Motor neuron (in vitro differentiated cells): ENCODE results near the gene PRDM16. TPM values are rescaled to one million over a fixed set of nuclear protein-coding genes. Genes with fewer than 3 reads are reported as not detected.

Source experiments
- ATAC-seq, 8 experiments: fragments of 200-7000 bp; cut with Tn5 transposase; replicated peaks in 6 of 8; 2 replicates each; pipeline ENCODE4 v1.8.0; 2021; ENCODE audit warnings: mild to moderate bottlenecking in 8 of 8, moderate library complexity in 8 of 8
- H3K27ac ChIP-seq, 2 donors: fragments of 250-450 bp; sonication (Bioruptor Pico); 2 replicates each; pipeline ENCODE4 v1.9.0; 2021; ENCODE audit warnings: antibody characterized with exemption in 2 of 2, mild to moderate bottlenecking in 2 of 2, moderate library complexity in 1 of 2
- H3K4me1 ChIP-seq, 2 donors: fragments of 250-450 bp; sonication (Bioruptor Pico); replicated peaks in 1 of 2; 2 replicates each; pipeline ENCODE4 v1.6.1; 2021; ENCODE audit warnings: antibody characterized with exemption in 2 of 2, mild to moderate bottlenecking in 2 of 2, moderate library complexity in 1 of 2
- H3K4me3 ChIP-seq, 5 donors: fragments of 250-450 bp; sonication (Bioruptor Pico); 2 replicates each; pipeline ENCODE4 v1.9.0; 2021; ENCODE audit warnings: antibody characterized with exemption in 5 of 5, mild to moderate bottlenecking in 5 of 5, moderate library complexity in 4 of 5
- WGBS, 10 experiments: fragments of 450-650 bp; shearing (Covaris generic); methylation state at CpG; one replicate each; pipeline ENCODE4 v1.0.0; 2022; 5-methylcytosine and 5-hydroxymethylcytosine counted together
- in situ Hi-C, 9 experiments: fragments of 400-800 bp; cut with MboI; loops; one replicate each; pipeline ENCODE4 v1.15.0; 2021; ENCODE audit warnings: low sequenced_read_pairs in 9 of 9, low pct_unique_long_range_greater_than_20kb in 2 of 9; ENCODE audit not compliant: unreplicated experiment in 9 of 9
- total RNA-seq, 8 experiments: library from RNA; unstranded; fragments of 300-600 nt; gene quantifications; 2 replicates each; pipeline versions ENCODE4 v1.2.3 to v1.2.4, GENCODE V29; 2022

The PRDM16 gene
- total RNA-seq, 8 experiments from 2014 or later: 0.18 to 2.9 (median 0.42) TPM

DNA sequence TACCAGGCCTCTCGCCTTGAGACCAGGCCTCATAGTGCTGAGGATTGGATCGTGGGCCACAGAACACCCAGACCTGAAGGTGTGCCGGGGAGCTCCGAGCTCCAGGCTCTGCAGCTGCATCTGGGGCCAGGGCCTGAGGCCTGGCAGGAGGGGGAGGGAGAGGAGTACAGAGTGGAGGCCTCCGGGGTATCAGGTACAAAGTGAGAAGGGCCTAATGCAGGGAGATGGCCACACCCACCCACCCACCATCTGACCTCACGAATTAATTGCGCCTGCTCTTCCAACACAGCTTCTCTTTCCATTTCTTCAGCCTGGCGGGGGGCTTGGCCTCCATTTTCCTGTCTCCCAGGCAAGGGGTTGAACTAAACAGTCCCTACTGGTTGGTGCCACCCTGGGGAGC is 286.1 kb downstream of the PRDM16 start:
- in situ Hi-C loops: no loop called here
- ATAC-seq: no peak
- H3K4me3 ChIP-seq: no peak overlapping the region
- H3K4me1 ChIP-seq: peaks cover 10 to 21% of the 10 kb centered on the region in 2 donors
- 17 to 100% (median 67%) methylated on average over 1 to 6 of the region's 8 CpGs; no CpG with 5 or more reads in 4 of the 10 experiments for WGBS, 10 experiments
- no peak overlapping the region for H3K27ac ChIP-seq

DNA sequence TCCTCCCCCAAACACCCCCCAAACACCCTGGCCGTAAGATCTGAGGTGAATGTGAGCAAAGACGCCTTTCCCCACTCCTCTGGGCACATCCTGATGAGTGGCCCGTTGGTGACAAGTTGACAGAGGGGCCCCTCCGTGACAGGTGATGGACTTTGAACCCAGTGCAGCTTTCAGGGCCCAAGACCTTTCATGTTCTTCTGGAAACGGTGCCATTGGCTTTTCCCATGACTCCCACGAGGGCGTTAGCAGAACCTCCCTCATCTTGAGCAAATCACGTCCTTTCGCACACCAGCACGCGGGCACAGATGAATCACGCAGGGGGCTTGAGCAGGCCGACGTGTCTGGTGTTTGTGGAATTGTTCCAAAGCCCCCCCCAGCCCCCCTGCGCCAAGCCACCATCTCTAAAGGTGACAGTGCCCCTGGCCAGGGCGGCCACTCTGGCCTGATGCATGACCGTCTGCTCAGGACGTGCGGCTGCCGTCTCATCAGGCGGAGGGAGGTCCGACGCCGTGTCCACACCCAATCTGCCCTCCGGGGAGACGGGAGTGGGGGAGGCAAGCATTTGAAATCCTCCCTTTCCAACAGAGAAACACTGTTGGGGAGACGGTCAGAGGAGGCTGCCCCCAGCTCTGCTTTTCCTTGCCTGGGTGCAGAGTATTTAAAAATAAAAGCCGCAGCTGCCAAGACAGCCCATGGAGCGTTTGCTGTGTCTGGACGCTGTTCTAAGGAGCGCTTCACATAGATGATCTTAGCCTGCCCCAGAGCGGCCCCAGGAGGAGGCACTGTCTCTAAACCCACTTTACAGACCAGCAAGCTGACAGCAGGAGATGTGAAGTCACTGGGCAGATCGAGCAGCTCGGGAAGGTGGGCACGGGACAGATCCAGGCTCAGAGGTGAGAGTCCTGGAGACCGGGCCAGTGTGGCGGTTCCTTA is 287.2 kb downstream of the PRDM16 start:
- ATAC-seq: no peak
- H3K4me1 ChIP-seq: peaks cover 10 to 14% of the 10 kb centered on the region in 2 donors
- H3K4me3 ChIP-seq: no peak overlapping the region
- in situ Hi-C loops: no loop called here
- 43 to 100% (median 85%) methylated on average over 2 to 27 of the region's 37 CpGs; no CpG with 5 or more reads in 3 of the 10 experiments for WGBS, 10 experiments
- no peak overlapping the region for H3K27ac ChIP-seq

DNA sequence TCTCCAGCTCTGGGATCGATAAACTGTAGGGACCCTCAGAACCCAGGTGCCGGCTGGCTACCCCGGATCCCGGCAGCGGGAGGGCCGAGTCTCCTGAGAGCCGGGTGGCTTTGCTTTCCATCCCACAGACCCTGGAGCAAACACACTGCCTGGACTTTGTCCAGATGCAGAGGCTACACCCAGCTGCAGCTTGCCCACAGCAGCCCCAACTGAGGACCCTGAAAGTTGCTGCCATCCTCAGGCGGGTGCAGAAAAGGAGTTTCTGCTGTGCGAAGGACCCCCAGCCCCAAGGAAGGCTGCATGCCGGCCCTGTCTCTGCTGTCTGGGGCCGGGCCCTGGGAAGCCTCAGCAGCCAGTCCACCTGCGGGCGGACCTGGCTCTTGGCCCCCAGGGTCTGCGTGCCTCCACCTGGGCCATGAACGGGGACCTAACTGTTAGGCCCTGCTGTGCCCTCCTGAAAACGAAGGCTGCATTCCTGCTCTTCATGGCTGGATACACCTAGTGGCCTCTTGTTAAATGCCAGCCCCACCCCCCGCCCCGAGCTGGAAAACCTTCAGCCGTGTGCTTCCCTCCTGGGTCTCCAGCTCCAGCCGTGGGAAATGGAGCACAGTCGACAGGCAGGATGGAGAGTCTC is 287.9 kb downstream of the PRDM16 start:
- 33 to 100% (median 74%) methylated on average over 1 to 16 of the region's 21 CpGs; no CpG with 5 or more reads in 4 of the 10 experiments for WGBS, 10 experiments
- in situ Hi-C loops: no loop called here
- H3K4me3 ChIP-seq: no peak overlapping the region
- H3K27ac ChIP-seq: no peak overlapping the region
- peaks cover 9 to 10% of the 10 kb centered on the region in 2 donors for H3K4me1 ChIP-seq
- ATAC-seq: no peak

DNA sequence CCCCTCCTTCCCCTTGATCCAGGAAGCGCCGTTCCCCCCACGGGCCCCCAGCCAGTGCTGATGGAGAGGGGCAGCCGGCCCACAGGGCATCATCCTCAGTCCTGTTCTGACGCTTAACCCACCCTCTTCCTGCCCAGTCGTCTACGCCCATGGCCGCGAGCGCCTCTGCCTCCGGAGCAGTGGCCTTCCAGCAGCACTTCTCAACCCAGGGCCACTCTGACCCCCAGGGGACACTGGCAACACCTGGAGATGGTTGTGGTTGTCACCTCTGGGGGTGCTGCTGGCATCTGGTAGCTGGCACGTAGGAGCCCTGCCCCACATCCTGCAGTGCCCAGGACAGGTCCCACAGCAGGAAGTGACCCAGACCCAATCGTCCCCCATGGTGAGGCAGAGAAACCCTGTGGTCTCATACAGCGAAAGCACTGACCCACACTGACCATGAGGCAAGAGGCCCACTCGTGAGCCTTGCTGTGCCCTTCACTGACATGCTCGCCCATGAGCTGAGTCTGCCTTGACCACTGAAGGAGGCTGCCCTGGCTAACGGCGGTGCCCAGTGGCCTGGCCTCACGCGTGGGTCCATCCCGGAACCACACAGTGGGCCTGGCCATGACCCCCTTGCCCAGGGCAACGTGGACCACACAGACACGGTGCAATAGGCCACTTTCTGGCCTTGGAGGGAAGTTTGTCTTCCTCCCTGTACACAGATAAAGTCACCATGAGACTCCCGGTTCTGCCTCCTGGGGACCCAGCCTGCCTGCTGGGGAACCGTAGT is 288.7 kb downstream of the PRDM16 start:
- H3K27ac ChIP-seq: no peak overlapping the region
- H3K4me3 ChIP-seq: no peak overlapping the region
- 45 to 80% (median 69%) methylated on average over 1 to 19 of the region's 25 CpGs; no CpG with 5 or more reads in 5 of the 10 experiments for WGBS, 10 experiments
- no peak for ATAC-seq
- H3K4me1 ChIP-seq: peaks cover 4 to 5% of the 10 kb centered on the region in 2 donors
- in situ Hi-C loops: no loop called here

DNA sequence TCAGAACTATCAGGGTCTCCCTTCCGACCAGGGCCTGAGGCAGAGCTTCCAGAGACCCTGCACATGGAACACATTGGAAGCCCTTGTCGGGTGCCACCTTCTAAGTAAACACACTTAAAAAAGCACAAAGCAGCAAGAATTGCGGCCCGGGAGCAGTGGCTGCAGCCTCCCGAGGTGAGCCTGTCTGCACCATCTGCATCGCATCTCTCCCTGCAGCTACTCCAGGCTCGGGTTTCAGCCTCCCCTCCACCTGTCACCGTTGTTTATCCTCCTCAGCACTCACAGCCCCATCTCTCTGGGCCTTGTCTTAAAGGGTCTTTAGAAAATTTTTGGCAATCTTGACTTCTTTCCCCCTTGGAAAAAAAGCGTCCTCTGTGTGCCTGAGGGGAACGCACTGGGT is 290.3 kb downstream of the PRDM16 start:
- no peak for ATAC-seq
- WGBS, 10 experiments: 15 to 93% (median 41%) methylated on average over 3 to 10 of the region's 10 CpGs; no CpG with 5 or more reads in 2 of the 10 experiments
- H3K4me3 ChIP-seq: no peak overlapping the region
- peaks cover 0 to 2% of the 10 kb centered on the region in 2 donors for H3K4me1 ChIP-seq
- in situ Hi-C loops: no loop called here
- H3K27ac ChIP-seq: no peak overlapping the region

DNA sequence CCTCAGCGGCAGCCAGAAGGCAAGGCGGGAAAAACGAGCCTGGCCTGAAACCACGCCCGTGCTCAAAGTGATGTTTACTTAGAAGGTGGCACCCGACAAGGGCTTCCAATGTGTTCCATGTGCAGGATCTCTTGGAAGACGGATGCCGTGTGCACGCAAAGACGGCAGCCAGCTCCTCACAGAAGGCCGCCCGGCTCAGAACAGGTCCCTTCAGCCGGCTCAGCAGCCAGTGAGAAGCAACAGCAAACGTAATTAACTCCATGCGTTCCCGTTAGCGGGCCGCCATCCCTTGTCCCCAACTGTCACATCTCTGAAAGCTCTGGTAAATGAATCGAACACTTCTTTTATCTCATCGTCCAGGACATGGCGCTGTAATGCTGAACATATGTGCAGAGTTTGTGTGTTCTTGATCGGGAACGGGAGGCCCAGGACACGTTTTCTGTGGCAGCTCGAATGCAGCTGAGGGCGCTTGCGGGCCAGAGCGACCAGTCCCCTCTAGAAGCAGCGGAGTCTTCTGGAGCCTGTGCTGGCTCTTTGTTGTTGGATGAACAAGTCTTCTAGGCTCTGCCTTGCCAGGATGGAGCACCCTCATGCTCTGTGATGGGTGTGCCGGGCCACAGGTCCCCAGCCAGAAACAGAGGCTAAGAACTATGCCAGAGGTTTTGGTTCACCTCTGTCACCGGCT is 290.9 kb downstream of the PRDM16 start:
- 0 to 78% (median 69%) methylated on average over 1 to 25 of the region's 31 CpGs; no CpG with 5 or more reads in 3 of the 10 experiments for WGBS, 10 experiments
- peak in 1 of 8 experiments; percentile 24 for ATAC-seq
- H3K4me1 ChIP-seq: peaks cover 4 to 8% of the 10 kb centered on the region in 2 donors
- H3K27ac ChIP-seq: no peak overlapping the region
- H3K4me3 ChIP-seq: no peak overlapping the region
- in situ Hi-C loops: no loop called here

DNA sequence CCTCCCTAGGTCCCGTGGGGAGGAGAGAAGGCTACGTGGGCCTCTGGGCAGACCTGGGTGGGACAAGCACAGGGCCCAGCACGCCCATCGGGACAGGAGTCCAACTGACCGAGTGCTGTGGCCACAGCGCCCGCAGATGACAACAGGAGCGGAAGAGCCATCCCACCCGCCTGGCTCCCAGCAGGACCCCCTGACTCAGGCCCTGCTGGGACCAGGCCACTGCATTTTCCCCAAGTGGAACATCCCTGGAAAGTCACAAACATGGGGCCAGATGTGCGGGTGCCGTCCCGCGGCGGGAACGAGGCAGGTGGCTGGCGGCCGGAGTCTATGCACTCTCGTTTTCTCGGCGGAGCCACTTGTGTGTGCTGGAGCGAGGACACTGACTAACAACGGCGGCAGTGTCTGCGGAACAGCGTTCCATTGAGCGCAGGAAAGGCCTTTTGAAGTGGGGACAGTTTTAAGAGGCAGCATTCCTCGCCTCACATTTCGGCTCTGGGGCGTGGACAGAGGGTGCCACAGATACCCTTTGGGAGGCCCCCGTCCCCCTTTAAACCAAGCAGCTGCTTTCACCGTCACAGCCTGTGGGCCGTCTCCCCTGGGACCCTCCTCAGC is 291.7 kb downstream of the PRDM16 start:
- in situ Hi-C loops: no loop called here
- Histone ChIP-seq H3K27ac (no peak overlapping the region), H3K4me1 (peaks cover 11 to 16% of the 10 kb centered on the region in 2 donors), H3K4me3 (no peak overlapping the region)
- 63 to 100% (median 87%) methylated on average over 3 to 23 of the region's 32 CpGs; no CpG with 5 or more reads in 6 of the 10 experiments for WGBS, 10 experiments
- no peak for ATAC-seq

DNA sequence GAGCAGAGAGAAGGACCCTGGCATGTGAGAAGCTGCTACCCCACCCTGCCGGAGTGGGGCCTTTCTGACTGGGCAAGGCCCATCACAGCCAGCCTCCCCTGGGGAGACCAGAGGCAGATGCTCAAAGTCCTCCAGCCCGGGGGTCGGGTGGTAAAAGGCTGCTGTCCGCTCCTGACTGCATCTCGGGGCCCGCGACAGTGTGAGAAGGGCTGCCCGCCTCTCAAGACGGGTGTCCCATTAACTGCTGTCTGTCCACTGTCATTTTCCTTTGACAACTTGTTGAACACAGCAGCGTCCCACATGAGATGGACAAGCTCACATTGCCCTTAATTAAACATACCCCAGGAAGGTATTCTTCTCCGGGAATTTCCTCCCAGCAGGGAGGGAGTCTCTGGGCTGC is 294.0 kb downstream of the PRDM16 start:
- ATAC-seq: no peak
- Histone ChIP-seq H3K4me1 (peaks cover 22 to 27% of the 10 kb centered on the region in 2 donors), H3K4me3 (no peak overlapping the region), H3K27ac (no peak overlapping the region)
- in situ Hi-C loops: no loop called here
- WGBS, 10 experiments: 20 to 80% (median 62%) methylated on average over 1 to 6 of the region's 11 CpGs; no CpG with 5 or more reads in 6 of the 10 experiments

DNA sequence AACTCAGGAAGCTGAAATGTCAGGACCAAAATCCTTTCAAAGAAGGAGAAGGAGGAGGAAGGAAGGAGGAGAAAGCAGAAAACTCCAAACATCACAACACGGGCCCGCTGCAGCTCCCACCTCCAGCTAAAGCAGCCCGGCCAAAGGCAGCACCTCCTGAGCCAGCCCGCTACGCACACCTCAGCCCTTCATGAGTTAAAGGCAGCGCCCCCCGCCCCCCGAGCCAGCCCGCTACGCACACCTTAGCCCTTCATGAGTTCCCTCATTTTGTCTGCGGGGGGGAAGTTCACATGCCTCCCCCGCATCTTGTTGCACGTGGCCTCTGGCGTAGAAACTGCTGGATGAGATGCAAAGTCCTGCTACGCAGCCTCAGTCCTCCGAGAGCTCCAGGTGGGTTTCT is 294.8 kb downstream of the PRDM16 start:
- Histone ChIP-seq H3K4me3 (no peak overlapping the region), H3K4me1 (peaks cover 22 to 27% of the 10 kb centered on the region in 2 donors), H3K27ac (no peak overlapping the region)
- no peak for ATAC-seq
- in situ Hi-C loops: no loop called here
- 57 to 100% (median 80%) methylated on average over 1 to 13 of the region's 16 CpGs; no CpG with 5 or more reads in 5 of the 10 experiments for WGBS, 10 experiments

- H3K4me3 ChIP-seq: no peak overlapping the region
- ATAC-seq: no peak
- WGBS, 10 experiments: 40 to 100% (median 67%) methylated on average over 1 to 16 of the region's 18 CpGs; no CpG with 5 or more reads in 4 of the 10 experiments
- H3K4me1 ChIP-seq: peaks cover 22 to 27% of the 10 kb centered on the region in 2 donors
- no peak overlapping the region for H3K27ac ChIP-seq
- in situ Hi-C loops: no loop called here
Measured at GRCh38 chr1:3364551-3364950, 295.5 kb downstream of the PRDM16 start.

DNA sequence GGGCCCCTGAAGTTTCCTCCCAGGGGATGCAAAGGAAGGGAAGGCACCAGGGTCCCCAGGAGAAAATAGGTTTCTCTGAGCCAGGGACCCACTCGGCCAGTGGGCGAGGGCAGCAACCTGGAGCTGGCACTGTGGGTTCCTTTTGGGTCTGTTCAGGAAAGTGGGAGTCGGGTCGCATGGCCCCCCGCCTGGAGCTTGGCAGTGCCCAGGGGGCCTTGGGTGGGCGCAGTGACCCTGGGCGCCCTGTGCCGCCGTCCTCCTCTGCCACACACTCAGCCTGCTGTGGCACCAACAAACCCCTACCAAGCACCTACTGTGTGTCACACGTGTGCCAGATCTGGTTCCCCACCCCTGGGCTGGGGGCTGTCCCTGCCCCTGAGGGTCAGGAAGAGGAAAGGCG is 296.0 kb downstream of the PRDM16 start:
- Histone ChIP-seq H3K4me3 (no peak overlapping the region), H3K4me1 (peaks cover 22 to 27% of the 10 kb centered on the region in 2 donors), H3K27ac (peak overlapping the region in 1 of 2 donors; percentile 58)
- 80 to 93% (median 87%) methylated on average over 3 to 7 of the region's 11 CpGs; no CpG with 5 or more reads in 7 of the 10 experiments for WGBS, 10 experiments
- no peak for ATAC-seq
- in situ Hi-C loops: no loop called here
